ENCODE results near the gene RSAD2. TPM values are rescaled to one million over a fixed set of nuclear protein-coding genes. Genes with fewer than 3 reads are reported as not detected.

Gene RSAD2
- total RNA-seq = 3.2 TPM

GRCh38 chr2:6877402-6878304 lies at the start of gene RSAD2:
Gene RSAD2 (plus strand): TSS chr2:6877777. CDS start chr2:6877801, 24 bp downstream.

GRCh38 chr2:6865346-6866274 lies 12.0 kb upstream of the RSAD2 start, which contains the start of gene CMPK2:
Gene CMPK2 (minus strand): TSS chr2:6865907. CDS start chr2:6865696, 211 bp downstream.

GRCh38 chr2:6917071-6917760 lies 39.6 kb downstream of the RSAD2 start, which contains the start of gene RNF144A:
Gene RNF144A (plus strand): TSS chr2:6917412. CDS start chr2:6996927, 79,515 bp downstream.

Other genes with a start within 250 kb of the RSAD2 start
- 16.6 TPM for gene CMPK2, start 11.9 kb upstream of the RSAD2 start, total RNA-seq
- gene RNF144A, start 39.6 kb downstream of the RSAD2 start, total RNA-seq = 52.8 TPM